Activated gamma-delta T cell (primary cell): ENCODE measurements around the gene NBEAL2.

Experiments used
- DNase-seq: peaks from one replicate; lab custom pipeline; 2025; lab: John Stamatoyannopoulos, UW

The NBEAL2 gene

DNA sequence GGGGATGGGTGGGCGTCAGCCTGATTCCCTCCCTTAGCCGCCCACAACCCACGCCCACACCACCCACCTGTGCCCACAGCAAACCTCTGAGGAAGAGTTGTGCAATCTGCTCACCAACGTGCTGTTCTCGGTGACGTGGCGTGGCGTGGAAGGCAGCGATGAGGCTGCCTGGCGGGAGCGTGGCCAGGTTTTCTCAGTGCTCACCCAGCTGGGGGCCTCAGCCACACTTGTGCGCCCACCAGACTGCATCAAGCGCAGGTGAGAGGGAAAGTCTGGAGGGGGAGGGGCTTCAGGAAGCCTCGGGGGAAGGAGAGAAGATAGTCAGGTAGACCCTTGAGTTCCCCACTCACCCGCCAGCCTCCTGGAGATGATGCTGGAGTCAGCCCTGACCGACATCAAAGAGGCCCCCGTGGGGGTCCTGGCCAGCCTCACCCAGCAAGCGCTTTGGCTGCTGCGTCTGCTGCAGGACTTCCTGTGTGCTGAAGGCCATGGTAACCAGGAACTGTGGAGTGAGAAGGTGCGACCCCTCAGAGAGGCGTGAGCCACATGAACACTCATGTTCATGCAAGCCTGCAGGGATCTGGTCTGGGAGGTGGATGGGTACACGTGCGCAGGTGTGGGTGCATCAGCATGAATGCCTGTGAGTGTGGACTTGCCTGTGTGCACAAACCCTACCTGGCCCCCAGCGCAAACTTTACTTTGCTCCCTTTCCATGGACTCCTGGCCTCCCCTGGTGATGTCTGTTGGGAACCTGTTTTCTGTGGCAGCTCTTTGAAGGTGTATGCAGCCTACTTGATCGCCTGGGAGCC lies 21.7 kb downstream of the NBEAL2 start:
- DNase-seq = no peak

DNA sequence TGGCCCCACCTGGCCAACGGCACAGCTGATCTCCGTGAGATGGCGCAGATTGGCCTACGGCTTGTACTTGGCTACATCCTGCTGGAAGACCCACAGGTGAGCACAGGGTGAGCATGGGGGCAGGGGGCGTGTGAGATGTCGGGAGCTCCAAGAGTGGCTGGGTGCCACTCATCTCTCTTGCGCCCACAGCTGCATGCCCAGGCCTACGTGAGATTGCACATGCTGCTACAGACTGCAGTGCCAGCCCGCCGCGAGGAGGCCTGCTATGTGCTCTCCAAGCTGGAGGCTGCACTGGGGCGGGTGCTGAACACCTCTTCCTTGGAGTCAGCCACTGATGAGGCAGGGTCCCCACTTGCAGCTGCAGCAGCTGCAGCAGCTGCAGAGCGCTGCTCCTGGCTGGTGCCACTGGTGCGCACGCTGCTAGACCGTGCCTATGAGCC lies 22.3 kb downstream of the NBEAL2 start:
- DNase-seq = no peak

DNA sequence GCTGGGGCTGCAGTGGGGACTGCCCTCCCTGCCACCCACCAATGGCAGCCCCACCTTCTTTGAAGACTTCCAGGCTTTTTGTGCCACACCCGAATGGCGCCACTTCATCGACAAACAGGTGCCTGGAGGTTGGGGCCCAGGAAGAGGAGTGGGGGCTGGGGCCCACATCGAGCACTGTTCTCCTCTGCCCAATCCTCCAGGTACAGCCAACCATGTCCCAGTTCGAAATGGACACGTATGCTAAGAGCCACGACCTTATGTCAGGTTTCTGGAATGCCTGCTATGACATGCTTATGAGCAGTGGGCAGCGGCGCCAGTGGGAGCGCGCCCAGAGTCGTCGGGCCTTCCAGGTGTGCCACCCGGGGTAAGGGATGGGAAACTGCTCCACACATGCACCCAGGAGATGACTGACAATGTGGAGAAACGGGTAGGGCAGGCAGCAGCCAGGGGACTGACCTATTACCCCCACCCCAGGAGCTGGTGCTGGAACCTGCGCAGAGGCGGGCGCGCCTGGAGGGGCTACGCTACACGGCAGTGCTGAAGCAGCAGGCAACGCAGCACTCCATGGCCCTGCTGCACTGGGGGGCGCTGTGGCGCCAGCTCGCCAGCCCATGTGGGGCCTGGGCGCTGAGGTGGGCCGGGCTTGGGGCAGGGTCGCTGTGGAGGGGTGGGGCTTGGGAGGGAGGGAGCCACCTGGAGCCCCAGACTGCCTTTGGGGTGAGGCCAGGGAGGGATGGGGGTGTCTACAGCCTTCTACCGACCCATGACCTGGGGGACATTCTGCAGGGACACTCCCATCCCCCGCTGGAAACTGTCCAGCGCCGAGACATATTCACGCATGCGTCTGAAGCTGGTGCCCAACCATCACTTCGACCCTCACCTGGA lies 22.9 kb downstream of the NBEAL2 start:
- peak; percentile 20 for DNase-seq

DNA sequence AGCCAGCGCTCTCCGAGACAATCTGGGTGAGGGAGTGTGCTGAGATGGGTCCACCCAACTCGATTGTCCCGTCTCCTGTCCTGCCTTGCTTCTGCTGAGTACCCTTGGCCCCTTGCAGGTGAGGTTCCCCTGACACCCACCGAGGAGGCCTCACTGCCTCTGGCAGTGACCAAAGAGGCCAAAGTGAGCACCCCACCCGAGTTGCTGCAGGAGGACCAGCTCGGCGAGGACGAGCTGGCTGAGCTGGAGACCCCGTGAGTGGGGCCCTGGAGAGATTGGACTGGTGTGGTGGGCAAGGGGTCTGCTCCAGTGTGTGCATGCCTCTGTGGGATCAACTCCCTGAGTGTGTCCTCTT lies 23.6 kb downstream of the NBEAL2 start:
- no peak for DNase-seq

DNA sequence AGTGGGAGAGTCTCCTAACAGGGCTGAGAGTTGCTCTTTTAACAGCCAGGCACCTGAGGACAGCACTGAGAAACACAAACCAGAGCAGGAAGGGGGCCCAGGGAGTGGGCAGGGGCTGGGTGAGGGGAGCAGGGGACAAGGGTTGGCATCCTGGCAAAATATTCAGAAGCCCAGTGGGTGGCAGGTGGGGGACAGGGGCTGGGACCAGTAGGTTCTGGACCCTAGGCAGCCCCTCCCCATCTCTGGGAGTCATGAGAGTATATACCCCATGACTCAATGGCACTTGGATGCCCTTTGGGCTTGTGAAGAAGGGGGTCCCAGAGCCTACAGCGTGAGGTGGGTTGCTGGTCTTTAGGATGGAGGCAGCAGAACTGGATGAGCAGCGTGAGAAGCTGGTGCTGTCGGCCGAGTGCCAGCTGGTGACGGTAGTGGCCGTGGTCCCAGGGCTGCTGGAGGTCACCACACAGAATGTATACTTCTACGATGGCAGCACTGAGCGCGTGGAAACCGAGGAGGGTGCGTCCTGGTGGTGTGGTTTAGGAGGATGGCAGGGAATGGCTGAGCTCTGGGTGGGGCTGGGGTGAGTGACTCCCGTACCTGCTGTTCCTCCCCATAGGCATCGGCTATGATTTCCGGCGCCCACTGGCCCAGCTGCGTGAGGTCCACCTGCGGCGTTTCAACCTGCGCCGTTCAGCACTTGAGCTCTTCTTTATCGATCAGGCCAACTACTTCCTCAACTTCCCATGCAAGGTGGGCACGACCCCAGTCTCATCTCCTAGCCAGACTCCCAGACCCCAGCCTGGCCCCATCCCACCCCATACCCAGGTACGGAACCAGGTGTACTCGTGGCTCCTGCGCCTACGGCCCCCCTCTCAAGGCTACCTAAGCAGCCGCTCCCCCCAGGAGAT lies 24.2 kb downstream of the NBEAL2 start:
- DNase-seq = no peak

DNA sequence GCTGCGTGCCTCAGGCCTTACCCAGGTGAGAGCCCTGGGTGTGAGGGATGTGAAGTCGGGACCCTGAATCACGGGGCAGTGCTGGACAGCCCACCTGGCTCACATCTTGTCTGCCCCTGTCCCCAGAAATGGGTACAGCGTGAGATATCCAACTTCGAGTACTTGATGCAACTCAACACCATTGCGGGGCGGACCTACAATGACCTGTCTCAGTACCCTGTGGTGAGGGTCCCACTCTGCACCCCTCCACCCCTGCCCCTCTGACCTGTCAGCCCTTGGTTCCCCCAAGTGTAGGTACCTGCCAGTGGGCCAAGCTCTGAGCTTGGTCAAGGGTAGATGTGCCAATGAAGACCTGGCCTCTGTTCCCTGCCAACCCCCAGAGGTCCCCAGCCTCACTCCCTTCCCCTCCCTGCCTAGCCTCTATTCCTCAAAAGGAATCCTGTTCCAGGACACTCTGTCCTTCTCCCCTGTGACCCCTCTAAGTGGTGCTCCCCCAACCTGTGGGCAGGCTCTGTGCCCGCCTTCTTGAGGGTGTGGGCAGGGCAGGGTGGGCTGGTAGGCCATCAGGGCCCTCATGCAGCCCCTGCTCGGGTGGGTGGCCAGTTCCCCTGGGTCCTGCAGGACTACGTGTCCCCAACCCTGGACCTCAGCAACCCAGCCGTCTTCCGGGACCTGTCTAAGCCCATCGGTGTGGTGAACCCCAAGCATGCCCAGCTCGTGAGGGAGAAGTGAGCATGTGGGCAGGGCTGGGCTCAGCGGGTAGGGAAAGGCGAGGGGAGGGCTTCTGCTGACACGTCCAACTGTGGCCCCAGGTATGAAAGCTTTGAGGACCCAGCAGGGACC lies 25.1 kb downstream of the NBEAL2 start:
- no peak for DNase-seq

DNA sequence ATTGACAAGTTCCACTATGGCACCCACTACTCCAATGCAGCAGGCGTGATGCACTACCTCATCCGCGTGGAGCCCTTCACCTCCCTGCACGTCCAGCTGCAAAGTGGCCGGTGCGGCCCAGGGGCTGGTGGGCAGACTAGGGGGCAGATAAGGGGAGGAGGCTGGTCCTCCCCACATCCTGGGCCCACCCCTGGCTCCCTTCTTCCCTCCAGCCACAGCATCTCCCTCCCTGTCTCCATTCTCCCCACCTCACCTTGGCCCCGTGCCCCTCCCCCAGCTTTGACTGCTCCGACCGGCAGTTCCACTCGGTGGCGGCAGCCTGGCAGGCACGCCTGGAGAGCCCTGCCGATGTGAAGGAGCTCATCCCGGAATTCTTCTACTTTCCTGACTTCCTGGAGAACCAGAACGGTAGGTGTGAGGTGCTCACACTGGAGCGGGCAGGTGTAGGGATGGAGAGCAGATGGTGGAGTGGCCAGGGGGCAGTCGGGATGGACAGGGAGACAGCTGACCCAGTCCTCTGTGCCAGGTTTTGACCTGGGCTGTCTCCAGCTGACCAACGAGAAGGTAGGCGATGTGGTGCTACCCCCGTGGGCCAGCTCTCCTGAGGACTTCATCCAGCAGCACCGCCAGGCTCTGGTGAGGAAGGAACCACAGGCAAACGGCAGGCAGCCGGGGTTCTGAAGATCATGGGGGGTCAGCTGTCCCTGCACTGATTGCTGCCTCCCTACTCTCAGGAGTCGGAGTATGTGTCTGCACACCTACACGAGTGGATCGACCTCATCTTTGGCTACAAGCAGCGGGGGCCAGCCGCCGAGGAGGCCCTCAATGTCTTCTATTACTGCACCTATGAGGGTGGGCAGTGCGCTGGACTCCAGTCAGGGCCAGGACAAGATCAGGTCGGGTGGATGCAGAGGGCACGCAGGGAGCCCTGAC lies 26.0 kb downstream of the NBEAL2 start:
- no peak for DNase-seq

DNA sequence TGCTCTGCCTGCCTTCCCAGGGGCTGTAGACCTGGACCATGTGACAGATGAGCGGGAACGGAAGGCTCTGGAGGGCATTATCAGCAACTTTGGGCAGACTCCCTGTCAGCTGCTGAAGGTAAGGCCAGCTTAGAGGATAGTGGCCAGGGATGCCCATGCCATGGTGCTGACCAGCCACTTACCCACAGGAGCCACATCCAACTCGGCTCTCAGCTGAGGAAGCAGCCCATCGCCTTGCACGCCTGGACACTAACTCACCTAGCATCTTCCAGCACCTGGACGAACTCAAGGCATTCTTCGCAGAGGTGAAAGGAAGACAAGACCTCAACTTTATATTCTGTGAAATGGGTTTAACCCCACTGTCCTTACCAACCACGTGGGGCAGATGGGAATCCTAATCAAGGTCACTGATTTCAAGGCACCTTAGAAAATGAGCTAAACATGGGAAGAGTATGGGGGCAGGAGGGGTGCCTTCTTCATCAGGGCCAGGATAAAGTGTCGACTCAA lies 26.7 kb downstream of the NBEAL2 start:
- no peak for DNase-seq

DNA sequence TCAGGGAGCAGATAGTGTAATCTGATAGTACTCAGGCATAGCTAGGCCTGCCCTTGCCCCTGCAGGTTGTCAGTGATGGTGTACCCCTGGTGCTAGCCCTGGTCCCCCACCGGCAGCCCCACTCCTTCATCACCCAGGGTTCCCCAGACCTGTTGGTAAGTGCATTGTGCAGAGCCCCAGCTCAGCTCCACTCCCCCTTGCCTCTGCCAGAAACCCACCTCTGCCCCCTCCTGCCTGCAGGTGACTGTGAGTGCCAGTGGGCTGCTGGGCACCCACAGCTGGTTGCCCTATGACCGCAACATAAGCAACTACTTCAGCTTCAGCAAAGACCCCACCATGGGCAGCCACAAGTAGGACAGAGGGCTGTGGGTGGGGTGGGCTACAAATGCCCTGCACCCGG lies 27.5 kb downstream of the NBEAL2 start:
- DNase-seq = no peak

DNA sequence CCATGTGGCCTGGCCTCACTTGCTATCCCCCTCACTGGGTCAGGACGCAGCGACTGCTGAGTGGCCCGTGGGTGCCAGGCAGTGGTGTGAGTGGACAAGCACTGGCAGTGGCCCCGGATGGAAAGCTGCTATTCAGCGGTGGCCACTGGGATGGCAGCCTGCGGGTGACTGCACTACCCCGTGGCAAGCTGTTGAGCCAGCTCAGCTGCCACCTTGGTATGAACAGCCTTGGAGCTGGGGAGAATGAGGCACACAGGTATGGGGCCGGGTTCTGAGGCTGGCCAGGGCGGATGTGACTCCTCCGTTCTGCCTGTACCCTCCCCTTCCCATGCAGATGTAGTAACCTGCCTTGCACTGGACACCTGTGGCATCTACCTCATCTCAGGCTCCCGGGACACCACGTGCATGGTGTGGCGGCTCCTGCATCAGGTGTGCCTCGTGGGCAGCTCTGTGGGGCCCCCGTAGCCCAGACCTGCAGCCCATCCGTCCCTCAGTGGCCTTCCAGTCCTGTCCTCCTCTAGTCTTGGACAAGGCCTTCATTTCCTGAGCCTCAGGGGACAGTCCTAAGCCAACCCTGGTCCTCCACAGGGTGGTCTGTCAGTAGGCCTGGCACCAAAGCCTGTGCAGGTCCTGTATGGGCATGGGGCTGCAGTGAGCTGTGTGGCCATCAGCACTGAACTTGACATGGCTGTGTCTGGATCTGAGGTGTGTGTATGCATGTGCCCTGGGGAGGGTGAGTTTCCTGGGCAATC lies 28.2 kb downstream of the NBEAL2 start:
- no peak for DNase-seq

DNA sequence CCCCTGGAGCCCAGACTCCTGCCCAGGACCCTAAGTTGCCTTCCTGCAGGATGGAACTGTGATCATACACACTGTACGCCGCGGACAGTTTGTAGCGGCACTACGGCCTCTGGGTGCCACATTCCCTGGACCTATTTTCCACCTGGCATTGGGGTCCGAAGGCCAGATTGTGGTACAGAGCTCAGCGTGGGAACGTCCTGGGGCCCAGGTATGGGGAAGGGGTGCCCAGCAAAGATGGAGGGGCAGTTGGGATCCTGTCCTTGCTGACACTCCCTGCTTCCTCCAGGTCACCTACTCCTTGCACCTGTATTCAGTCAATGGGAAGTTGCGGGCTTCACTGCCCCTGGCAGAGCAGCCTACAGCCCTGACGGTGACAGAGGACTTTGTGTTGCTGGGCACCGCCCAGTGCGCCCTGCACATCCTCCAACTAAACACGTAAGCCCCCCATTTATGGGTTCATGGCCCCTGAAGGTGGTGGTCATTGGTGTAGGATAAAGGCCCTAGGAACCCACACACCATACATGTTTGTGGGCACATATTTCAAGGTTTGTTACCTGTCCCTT lies 28.8 kb downstream of the NBEAL2 start:
- no peak for DNase-seq

DNA sequence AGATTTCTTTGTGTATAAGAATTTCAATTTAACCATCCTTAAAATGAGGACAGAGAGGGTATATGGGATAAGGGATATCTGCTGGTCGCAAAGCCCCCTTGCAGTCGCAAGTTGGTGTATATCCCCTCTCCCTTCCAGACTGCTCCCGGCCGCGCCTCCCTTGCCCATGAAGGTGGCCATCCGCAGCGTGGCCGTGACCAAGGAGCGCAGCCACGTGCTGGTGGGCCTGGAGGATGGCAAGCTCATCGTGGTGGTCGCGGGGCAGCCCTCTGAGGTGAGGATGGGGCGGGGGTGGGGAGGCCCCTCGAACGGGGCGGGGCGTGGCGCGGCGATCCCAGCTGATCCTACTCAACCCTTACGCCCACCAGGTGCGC lies 29.4 kb downstream of the NBEAL2 start:
- no peak for DNase-seq

DNA sequence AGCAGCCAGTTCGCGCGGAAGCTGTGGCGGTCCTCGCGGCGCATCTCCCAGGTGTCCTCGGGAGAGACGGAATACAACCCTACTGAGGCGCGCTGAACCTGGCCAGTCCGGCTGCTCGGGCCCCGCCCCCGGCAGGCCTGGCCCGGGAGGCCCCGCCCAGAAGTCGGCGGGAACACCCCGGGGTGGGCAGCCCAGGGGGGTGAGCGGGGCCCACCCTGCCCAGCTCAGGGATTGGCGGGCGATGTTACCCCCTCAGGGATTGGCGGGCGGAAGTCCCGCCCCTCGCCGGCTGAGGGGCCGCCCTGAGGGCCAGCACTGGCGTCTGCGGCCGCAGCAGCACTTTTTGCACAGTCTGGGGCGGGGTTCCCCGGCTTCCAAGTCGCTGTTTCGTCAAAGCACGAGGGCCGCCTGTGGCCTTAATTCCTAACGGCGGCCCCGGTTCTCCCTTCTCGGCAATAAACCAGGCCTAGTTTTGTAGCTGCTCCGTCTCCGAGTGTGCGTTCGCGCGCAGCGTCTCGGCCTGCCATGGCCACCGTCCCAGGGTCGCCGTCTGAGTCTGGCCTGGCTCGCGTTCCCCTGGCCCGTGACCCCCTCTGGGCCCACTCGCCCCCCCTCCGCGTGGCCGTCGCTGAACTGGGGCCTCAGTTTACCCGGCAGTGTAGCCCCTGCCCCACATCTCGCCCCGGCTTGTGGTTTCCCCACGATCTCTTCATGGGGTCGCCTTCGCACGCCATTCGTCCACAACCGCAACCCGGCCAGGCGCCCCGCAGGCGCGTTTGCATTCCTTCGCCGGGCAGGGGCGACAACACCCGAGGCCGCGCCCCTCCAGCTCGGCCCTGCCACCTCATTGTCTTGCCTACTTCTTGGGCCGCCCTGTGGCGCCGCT lies 30.0 kb downstream of the NBEAL2 start:
- DNase-seq = peak; percentile 68

DNA sequence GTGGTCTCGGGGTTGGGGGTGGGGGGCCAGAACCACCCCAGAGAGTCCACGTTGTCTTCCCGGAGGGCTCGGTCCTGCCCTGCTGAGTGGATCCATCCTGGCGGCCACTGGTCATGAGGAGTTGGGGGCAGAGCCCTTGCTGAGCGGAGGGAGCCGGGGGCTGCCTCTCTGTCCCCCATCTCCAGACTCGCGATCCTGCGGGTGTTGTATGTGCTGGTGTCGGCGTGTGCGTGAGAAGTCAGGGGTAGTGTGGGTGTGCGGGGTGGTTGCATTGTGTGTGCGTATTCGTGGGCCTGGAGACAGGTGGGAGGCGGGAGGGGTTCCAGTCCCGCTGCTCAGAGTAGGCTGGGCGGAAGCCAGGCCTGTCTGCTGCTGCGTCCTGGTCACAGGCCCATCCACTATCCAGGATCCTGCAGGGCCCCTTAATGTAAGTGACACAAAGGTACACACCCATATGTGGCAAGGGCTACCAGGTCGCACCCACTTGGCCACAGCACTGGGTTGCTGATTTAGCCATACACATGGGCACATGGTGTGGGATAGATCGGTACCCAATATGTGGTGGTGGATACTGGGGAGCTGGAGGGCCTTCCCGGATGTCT lies 30.7 kb downstream of the NBEAL2 start:
- DNase-seq = no peak

DNA sequence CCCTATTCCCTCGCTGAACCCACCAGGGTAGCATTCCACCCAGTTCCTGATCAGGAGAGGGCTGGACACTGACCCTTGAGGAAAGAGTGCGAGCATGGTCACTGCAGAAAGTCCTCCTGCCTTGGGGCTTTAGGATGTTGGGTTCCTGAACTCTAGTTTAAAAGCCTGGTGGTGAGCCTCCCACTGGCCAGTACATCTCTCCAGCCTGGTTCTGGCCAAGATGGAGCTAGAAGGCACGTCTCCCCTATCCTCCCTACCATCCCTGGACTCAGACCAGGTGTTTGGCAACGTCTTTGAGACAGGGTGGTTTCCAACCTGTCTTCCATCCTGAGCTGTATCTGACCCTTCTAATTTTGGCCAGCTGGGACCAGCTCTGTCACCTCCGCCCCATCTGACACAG lies 31.4 kb downstream of the NBEAL2 start:
- no peak for DNase-seq

DNA sequence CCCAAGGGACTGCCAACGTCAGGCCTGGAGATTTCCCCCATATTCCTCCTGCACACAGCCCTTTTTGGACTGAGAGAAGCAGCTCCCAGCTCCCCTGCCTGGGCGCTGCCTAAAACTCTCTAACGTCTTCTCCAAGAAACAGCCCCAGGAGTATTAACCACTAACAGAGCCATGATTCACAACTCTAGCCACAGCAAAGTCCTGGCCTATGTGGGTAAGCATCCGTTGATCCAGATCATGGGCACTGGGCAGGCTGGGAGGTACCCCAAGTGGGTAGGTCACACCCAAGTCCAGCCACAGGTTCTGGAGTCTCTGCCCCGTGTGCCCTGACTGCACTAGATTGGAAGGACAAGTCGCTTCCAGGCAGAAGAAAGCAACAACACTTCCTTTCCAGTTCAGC lies 31.9 kb downstream of the NBEAL2 start:
- no peak for DNase-seq
